Caco-2 (cell line): ENCODE measurements around the gene DRD5. TPM values are rescaled to one million over a fixed set of nuclear protein-coding genes. Genes with fewer than 3 reads are reported as not detected.
"Not testable (repeated sequence)": the region's sequence is repeated elsewhere in the genome, so short reads cannot be mapped to it uniquely, and the experiment has no call there.

ENCODE experiments used
- BruUV-seq: library from RNA; stranded (reverse); fragments of 400-500 nt; replicated peaks from 2 replicates; lab custom pipeline; 2021; lab: Mats Ljungman, UMichigan
- CTCF ChIA-PET: fragments of 300-600 bp; sonication (Branson Sonifier 250); formaldehyde crosslinking; loops from one replicate; lab custom pipeline; 2022; ENCODE audit warnings: antibody characterized with exemption; lab: Charles Lee
- POLR2A ChIA-PET: fragments of 300-600 bp; sonication (Branson Sonifier 250); formaldehyde crosslinking; loops from one replicate; lab custom pipeline; 2022; ENCODE audit warnings: antibody characterized with exemption; lab: Charles Lee
- DNase-seq, 2 experiments: peaks; one replicate each; pipeline versions ENCODE4 v3.0.0 to v3.0.0-alpha.2; 2020 to 2022
- H3K27me3 ChIP-seq: replicated peaks from 2 replicates; pipeline ENCODE4 v1.6.0; 2011; ENCODE audit warnings: low read length; ENCODE audit not compliant: control insufficient read depth, insufficient read depth
- H3K36me3 ChIP-seq: 2 replicates; pipeline ENCODE4 v1.5.1; 2011; ENCODE audit warnings: low read length; ENCODE audit not compliant: control insufficient read depth, insufficient read depth
- H3K4me1 ChIP-seq: fragments of 250-450 bp; sonication (Bioruptor Pico); 2 replicates; pipeline ENCODE4 v1.5.1; 2020; ENCODE audit warnings: mild to moderate bottlenecking
- H3K4me3 ChIP-seq: 2 replicates; pipeline ENCODE4 v1.5.1; 2011; ENCODE audit warnings: low read depth, mild to moderate bottlenecking, control low read depth, low read length
- H3K9me3 ChIP-seq: fragments of 250-450 bp; sonication (Bioruptor Pico); 2 replicates; pipeline ENCODE4 v1.5.1; 2020; ENCODE audit warnings: mild to moderate bottlenecking, moderate library complexity
- H3K27ac Mint-ChIP-seq: one replicate; pipeline ENCODE4 v1.8.0; 2022; ENCODE audit warnings: mixed read lengths; ENCODE audit not compliant: unreplicated experiment
- H3K27me3 Mint-ChIP-seq: one replicate; pipeline ENCODE4 v1.8.0; 2022; ENCODE audit warnings: mixed read lengths; ENCODE audit not compliant: insufficient read depth, unreplicated experiment
- H3K36me3 Mint-ChIP-seq: one replicate; pipeline ENCODE4 v1.8.0; 2022; ENCODE audit warnings: mild to moderate bottlenecking, mixed read lengths; ENCODE audit not compliant: insufficient read depth, unreplicated experiment
- H3K4me1 Mint-ChIP-seq: one replicate; pipeline ENCODE4 v1.8.0; 2022; ENCODE audit warnings: low read depth, mixed read lengths; ENCODE audit not compliant: unreplicated experiment
- H3K4me3 Mint-ChIP-seq: one replicate; pipeline ENCODE4 v1.8.0; 2022; ENCODE audit warnings: mild to moderate bottlenecking, moderate library complexity, mixed read lengths; ENCODE audit not compliant: unreplicated experiment
- H3K9me3 Mint-ChIP-seq: one replicate; pipeline ENCODE4 v1.8.0; 2022; ENCODE audit warnings: mixed read lengths; ENCODE audit not compliant: unreplicated experiment
- CTCF ChIP-seq, 2 experiments: fragments of 200-600 bp in 1 of 2; IDR thresholded peaks; 1 replicate in 1 of 2; 2 replicates in 1 of 2; pipeline versions ENCODE4 v1.5.1 to v1.8.0; 2011 to 2022; ENCODE audit warnings: antibody characterized with exemption in 1 of 2, control low read depth in 1 of 2, inconsistent platforms in 1 of 2, low read depth in 1 of 2, low read length in 1 of 2, mild to moderate bottlenecking in 1 of 2, moderate library complexity in 1 of 2; ENCODE audit not compliant: insufficient read depth in 1 of 2, severe bottlenecking in 1 of 2, unreplicated experiment in 1 of 2
- intact Hi-C: fragments of 100-400 bp; cut with micrococcal nuclease; formaldehyde crosslinking; loops from one replicate; pipeline ENCODE4 v1.10.0; 2022; ENCODE audit not compliant: unreplicated experiment
- total RNA-seq: library from RNA; stranded (reverse); gene quantifications from 2 replicates; pipeline ENCODE4 v1.2.3, GENCODE V29; 2022

Gene DRD5
- total RNA-seq, 1 experiment from 2014 or later = not detected

GRCh38 chr4:9792381-9792780 is 10.9 kb downstream of the DRD5 start:
- H3K4me3 ChIP-seq = no peak overlapping the region
- H3K9me3 Mint-ChIP-seq = no peaks in the 10 kb centered on the region
- H3K36me3 ChIP-seq = no peaks in the 10 kb centered on the region
- BruUV-seq = no TSS peak
- no peaks in the 10 kb centered on the region for H3K27me3 ChIP-seq
- no peaks in the 10 kb centered on the region for H3K4me1 ChIP-seq
- no peaks in the 10 kb centered on the region for H3K4me1 Mint-ChIP-seq
- TF ChIP-seq CTCF (IDR thresholded peaks at IDR 0.05; ENCODE audit: insufficient read depth in 1 of 2, low read depth in 1 of 2, low read length in 1 of 2, severe bottlenecking in 1 of 2, unreplicated experiment in 1 of 2) = no peak
- H3K36me3 Mint-ChIP-seq = no peaks in the 10 kb centered on the region
- H3K4me3 Mint-ChIP-seq = no peak overlapping the region
- ChIA-PET POLR2A (no interaction called here), CTCF (no interaction called here)
- H3K27ac Mint-ChIP-seq = no peak overlapping the region
- no peaks in the 10 kb centered on the region for H3K9me3 ChIP-seq
- intact Hi-C loops = no loop called here
- H3K27me3 Mint-ChIP-seq = peaks cover 4% of the 10 kb centered on the region
- no peak for DNase-seq

- H3K9me3 ChIP-seq, H3K27me3 Mint-ChIP-seq, H3K36me3 ChIP-seq, POLR2A ChIA-PET, H3K4me1 ChIP-seq, intact Hi-C loops, CTCF ChIA-PET, DNase-seq, H3K27ac Mint-ChIP-seq, H3K36me3 Mint-ChIP-seq, H3K4me3 Mint-ChIP-seq, H3K27me3 ChIP-seq, H3K4me1 Mint-ChIP-seq, H3K9me3 Mint-ChIP-seq, BruUV-seq, H3K4me3 ChIP-seq: not testable (repeated sequence)
Observed at GRCh38 chr4:9796641-9797040, 15.2 kb downstream of the DRD5 start.

GRCh38 chr4:9800848-9801247 is 19.4 kb downstream of the DRD5 start:
- Mint-ChIP-seq H3K27me3 (peaks cover 5% of the 10 kb centered on the region), H3K4me3 (no peak overlapping the region), H3K27ac (no peak overlapping the region), H3K4me1 (no peaks in the 10 kb centered on the region), H3K36me3 (no peaks in the 10 kb centered on the region), H3K9me3 (no peaks in the 10 kb centered on the region)
- intact Hi-C loops = no loop called here
- no TSS peak for BruUV-seq
- H3K9me3 ChIP-seq = no peaks in the 10 kb centered on the region
- POLR2A ChIA-PET = no interaction called here
- no peak for TF ChIP-seq CTCF (IDR thresholded peaks at IDR 0.05; ENCODE audit: insufficient read depth in 1 of 2, low read depth in 1 of 2, low read length in 1 of 2, severe bottlenecking in 1 of 2, unreplicated experiment in 1 of 2)
- no peaks in the 10 kb centered on the region for H3K27me3 ChIP-seq
- H3K4me1 ChIP-seq = no peaks in the 10 kb centered on the region
- CTCF ChIA-PET = no interaction called here
- H3K4me3 ChIP-seq = no peak overlapping the region
- no peak for DNase-seq
- H3K36me3 ChIP-seq = no peaks in the 10 kb centered on the region

- Histone ChIP-seq H3K4me3 (no peak overlapping the region), H3K36me3 (no peaks in the 10 kb centered on the region), H3K9me3 (no peaks in the 10 kb centered on the region), H3K4me1 (no peaks in the 10 kb centered on the region), H3K27me3 (no peaks in the 10 kb centered on the region)
- DNase-seq = no peak
- Mint-ChIP-seq H3K36me3 (no peaks in the 10 kb centered on the region), H3K4me1 (no peaks in the 10 kb centered on the region), H3K9me3 (no peaks in the 10 kb centered on the region), H3K27me3 (no peaks in the 10 kb centered on the region), H3K27ac (no peak overlapping the region), H3K4me3 (no peak overlapping the region)
- CTCF ChIA-PET = no interaction called here
- intact Hi-C loops = no loop called here
- POLR2A ChIA-PET = no interaction called here
- BruUV-seq = no TSS peak
- no peak for TF ChIP-seq CTCF (IDR thresholded peaks at IDR 0.05; ENCODE audit: insufficient read depth in 1 of 2, low read depth in 1 of 2, low read length in 1 of 2, severe bottlenecking in 1 of 2, unreplicated experiment in 1 of 2)
Observed at GRCh38 chr4:9804918-9805317, 23.5 kb downstream of the DRD5 start.
